H9 (cell line): ENCODE data around the gene CHST8. TPM values are rescaled to one million over a fixed set of nuclear protein-coding genes. Genes with fewer than 3 reads are reported as not detected.

Experiments used
- DNase-seq: peaks from one replicate; pipeline ENCODE4 v3.0.0-alpha.2; 2017
- H2AFZ ChIP-seq: one replicate; pipeline ENCODE4 v1.6.1; 2013; ENCODE audit warnings: mild to moderate bottlenecking, low read length, control low read depth, moderate library complexity
- H2AK5ac ChIP-seq: 2 replicates; pipeline ENCODE4 v1.6.1; 2013; ENCODE audit warnings: low read length, control low read depth, mixed read lengths; ENCODE audit not compliant: insufficient read length
- H2BK120ac ChIP-seq: one replicate; pipeline ENCODE4 v1.6.1; 2013; ENCODE audit warnings: low read depth, mild to moderate bottlenecking, low read length, control low read depth, inconsistent platforms; ENCODE audit not compliant: poor library complexity, severe bottlenecking
- H2BK12ac ChIP-seq: 2 replicates; pipeline ENCODE4 v1.6.1; 2013; ENCODE audit warnings: low read length, control low read depth, mixed read lengths, low read depth; ENCODE audit not compliant: insufficient read length
- H2BK15ac ChIP-seq: 2 replicates; pipeline ENCODE4 v1.6.1; 2013; ENCODE audit warnings: low read depth, low read length, control low read depth
- H2BK20ac ChIP-seq: one replicate; pipeline ENCODE4 v1.6.1; 2013; ENCODE audit warnings: low read depth, mild to moderate bottlenecking, low read length, control low read depth, inconsistent platforms; ENCODE audit not compliant: poor library complexity, severe bottlenecking
- H2BK5ac ChIP-seq: 2 replicates; pipeline ENCODE4 v1.6.1; 2013; ENCODE audit warnings: low read length, control low read depth, mixed read lengths; ENCODE audit not compliant: insufficient read length
- H3K14ac ChIP-seq: 2 replicates; pipeline ENCODE4 v1.6.1; 2013; ENCODE audit warnings: low read length, control low read depth; ENCODE audit not compliant: insufficient read depth
- H3K18ac ChIP-seq: 2 replicates; pipeline ENCODE4 v1.6.1; 2013; ENCODE audit warnings: low read depth, mild to moderate bottlenecking, mixed read lengths, low read length, control low read depth; ENCODE audit not compliant: insufficient read length
- H3K23ac ChIP-seq: 2 replicates; pipeline ENCODE4 v1.6.1; 2013; ENCODE audit warnings: low read length, control low read depth, mixed read lengths, low read depth; ENCODE audit not compliant: insufficient read length
- H3K23me2 ChIP-seq: 2 replicates; pipeline ENCODE4 v1.6.1; 2013; ENCODE audit warnings: low read depth, mild to moderate bottlenecking, mixed read lengths, low read length, control low read depth; ENCODE audit not compliant: insufficient read length, poor library complexity, severe bottlenecking
- H3K27ac ChIP-seq: 2 replicates; pipeline ENCODE4 v1.5.1; 2013; ENCODE audit warnings: low read length, control low read depth, mixed read lengths, low read depth; ENCODE audit not compliant: insufficient read length
- H3K27me3 ChIP-seq: 2 replicates; pipeline ENCODE4 v1.6.1; 2013; ENCODE audit warnings: low read length, control low read depth, inconsistent platforms; ENCODE audit not compliant: insufficient read depth
- H3K4ac ChIP-seq: 2 replicates; pipeline ENCODE4 v1.6.1; 2013; ENCODE audit warnings: low read depth, mild to moderate bottlenecking, control low read depth, inconsistent platforms, low read length, moderate library complexity
- H3K4me1 ChIP-seq: 2 replicates; pipeline ENCODE4 v1.6.1; 2013; ENCODE audit warnings: low read length, control low read depth, inconsistent platforms; ENCODE audit not compliant: insufficient read depth
- H3K4me2 ChIP-seq: 2 replicates; pipeline ENCODE4 v1.6.1; 2013; ENCODE audit warnings: low read length, control low read depth, mixed read lengths; ENCODE audit not compliant: insufficient read length, insufficient read depth
- H3K56ac ChIP-seq: 2 replicates; pipeline ENCODE4 v1.6.1; 2013; ENCODE audit warnings: low read depth, mild to moderate bottlenecking, mixed read lengths, low read length, control low read depth; ENCODE audit not compliant: insufficient read length
- H3K79me1 ChIP-seq: 2 replicates; pipeline ENCODE4 v1.6.1; 2013; ENCODE audit warnings: low read depth, mild to moderate bottlenecking, moderate library complexity, low read length, control low read depth, inconsistent platforms; ENCODE audit not compliant: insufficient read depth, poor library complexity, severe bottlenecking
- H3K79me2 ChIP-seq: 2 replicates; pipeline ENCODE4 v1.6.1; 2013; ENCODE audit warnings: low read length, control low read depth, inconsistent platforms; ENCODE audit not compliant: insufficient read depth
- H3K9ac ChIP-seq: 2 replicates; pipeline ENCODE4 v1.6.1; 2013; ENCODE audit warnings: low read length, control low read depth, mixed read lengths; ENCODE audit not compliant: insufficient read length; ENCODE audit errors: extremely low read depth
- H3K9me3 ChIP-seq: one replicate; pipeline ENCODE4 v1.6.1; 2013; ENCODE audit warnings: low read depth, low read length, inconsistent platforms; ENCODE audit not compliant: control insufficient read depth
- H3T11ph ChIP-seq: one replicate; pipeline ENCODE4 v1.6.1; 2013; ENCODE audit warnings: mild to moderate bottlenecking, low read length, control low read depth, inconsistent platforms
- H4K20me1 ChIP-seq: one replicate; pipeline ENCODE4 v1.6.1; 2013; ENCODE audit not compliant: control insufficient read depth, insufficient read length, insufficient read depth
- H4K5ac ChIP-seq: 2 replicates; pipeline ENCODE4 v1.6.1; 2013; ENCODE audit warnings: low read depth, mild to moderate bottlenecking, mixed read lengths, low read length, control low read depth; ENCODE audit not compliant: insufficient read length
- H4K8ac ChIP-seq: replicated peaks from 2 replicates; pipeline ENCODE4 v1.6.1; 2013; ENCODE audit warnings: low read length, control low read depth, mixed read lengths, low read depth; ENCODE audit not compliant: insufficient read length
- H4K91ac ChIP-seq: 2 replicates; pipeline ENCODE4 v1.6.1; 2013; ENCODE audit warnings: low read depth, mild to moderate bottlenecking, moderate library complexity, mixed read lengths, low read length, control low read depth; ENCODE audit not compliant: insufficient read length
- H3K27ac Mint-ChIP-seq, 3 experiments: 2 replicates in 2 of 3; 3 replicates in 1 of 3; pipeline ENCODE4 v1.8.0; 2020 to 2021; ENCODE audit warnings: mixed read lengths in 3 of 3, mild to moderate bottlenecking in 1 of 3, moderate library complexity in 1 of 3
- H3K27me3 Mint-ChIP-seq: 2 replicates; pipeline ENCODE4 v1.8.0; 2021; ENCODE audit warnings: low read depth, mild to moderate bottlenecking, moderate library complexity, mixed read lengths
- H3K36me3 Mint-ChIP-seq, 3 experiments: 2 replicates in 2 of 3; 3 replicates in 1 of 3; pipeline ENCODE4 v1.8.0; 2020 to 2021; ENCODE audit warnings: low read depth in 3 of 3, mixed read lengths in 3 of 3; ENCODE audit not compliant: insufficient read depth in 1 of 3
- H3K4me1 Mint-ChIP-seq, 2 experiments: 2 replicates each; pipeline ENCODE4 v1.8.0; 2020; ENCODE audit warnings: mixed read lengths in 2 of 2
- H3K4me3 Mint-ChIP-seq, 2 experiments: 2 replicates in 1 of 2; 3 replicates in 1 of 2; pipeline ENCODE4 v1.8.0; 2020 to 2021; ENCODE audit warnings: mild to moderate bottlenecking in 2 of 2, mixed read lengths in 2 of 2, moderate library complexity in 1 of 2
- H3K9me3 Mint-ChIP-seq, 2 experiments: 2 replicates in 1 of 2; 3 replicates in 1 of 2; pipeline ENCODE4 v1.8.0; 2020; ENCODE audit warnings: mild to moderate bottlenecking in 2 of 2, mixed read lengths in 2 of 2, moderate library complexity in 1 of 2
- CTCF ChIP-seq: fragments of 200-600 bp; sonication (generic); conservative IDR thresholded peaks from 3 replicates; pipeline ENCODE4 v1.8.0; 2021; ENCODE audit warnings: antibody characterized with exemption, mild to moderate bottlenecking
- WGBS: extraction: QIAGEN DNeasy Blood & Tissue Kit; methylation state at CpG from one replicate; pipeline ENCODE4 v1.1.7; 2013; ENCODE audit warnings: missing lambda C conversion rate, low lambda C conversion rate, mixed read lengths; ENCODE audit not compliant: insufficient read length; ENCODE audit errors: extremely low coverage; 5-methylcytosine and 5-hydroxymethylcytosine counted together
- total RNA-seq: library from RNA; stranded (reverse); gene quantifications from 2 replicates; pipeline ENCODE4 v1.2.1, GENCODE V29; 2021

The CHST8 gene
- total RNA-seq, 1 experiment from 2014 or later, result 5.1 TPM

GRCh38 chr19:33646306-33646705 lies 24.6 kb downstream of the CHST8 start:
- H4K20me1 ChIP-seq, result no peaks in the 10 kb centered on the region
- no peak for TF ChIP-seq CTCF
- no peak overlapping the region for H2BK20ac ChIP-seq
- H3K79me2 ChIP-seq, result no peaks in the 10 kb centered on the region; the same call in 1 of the 2 replicates
- H2AFZ ChIP-seq, result no peak overlapping the region
- H3K4me1 ChIP-seq, result peaks cover 13% of the 10 kb centered on the region; the same call in 1 of the 2 replicates
- no peak overlapping the region for H3K23ac ChIP-seq
- no peak overlapping the region for H4K91ac ChIP-seq
- no peak overlapping the region for H3K4me2 ChIP-seq
- no peaks in the 10 kb centered on the region for H3K9me3 ChIP-seq
- H3K14ac ChIP-seq, result no peak overlapping the region
- no peaks in the 10 kb centered on the region; a peak in 1 of 7 replicates for H3K36me3 Mint-ChIP-seq
- DNase-seq, result no peak
- no peak overlapping the region for H3K4me3 Mint-ChIP-seq
- no peak overlapping the region for H3T11ph ChIP-seq
- no peak overlapping the region for H3K4ac ChIP-seq
- no peak overlapping the region for H2BK120ac ChIP-seq
- no peak overlapping the region for H3K18ac ChIP-seq
- peaks cover 18 to 20% of the 10 kb centered on the region in 2 experiments for H3K4me1 Mint-ChIP-seq
- no peak overlapping the region for H4K8ac ChIP-seq
- H2AK5ac ChIP-seq, result no peak overlapping the region
- H3K27me3 ChIP-seq, result no peaks in the 10 kb centered on the region
- H3K23me2 ChIP-seq, result no peaks in the 10 kb centered on the region
- H2BK12ac ChIP-seq, result no peak overlapping the region
- H2BK5ac ChIP-seq, result no peak overlapping the region
- no peak overlapping the region for H3K56ac ChIP-seq
- H3K27me3 Mint-ChIP-seq, result peaks cover 2% of the 10 kb centered on the region; the same call in 1 of the 2 replicates
- no peaks in the 10 kb centered on the region for H3K9me3 Mint-ChIP-seq
- no peak overlapping the region for H3K9ac ChIP-seq
- H3K79me1 ChIP-seq, result peaks cover 3% of the 10 kb centered on the region
- H4K5ac ChIP-seq, result no peak overlapping the region
- peak overlapping the region in 1 of 3 experiments; percentile 88; a peak in 2 of 7 replicates for H3K27ac Mint-ChIP-seq
- H2BK15ac ChIP-seq, result no peak overlapping the region
- no peak overlapping the region for H3K27ac ChIP-seq
- WGBS, result no CpG with 5 or more reads among the region's 4 CpGs
